ENCODE measurements around the gene GPI.

DNA sequence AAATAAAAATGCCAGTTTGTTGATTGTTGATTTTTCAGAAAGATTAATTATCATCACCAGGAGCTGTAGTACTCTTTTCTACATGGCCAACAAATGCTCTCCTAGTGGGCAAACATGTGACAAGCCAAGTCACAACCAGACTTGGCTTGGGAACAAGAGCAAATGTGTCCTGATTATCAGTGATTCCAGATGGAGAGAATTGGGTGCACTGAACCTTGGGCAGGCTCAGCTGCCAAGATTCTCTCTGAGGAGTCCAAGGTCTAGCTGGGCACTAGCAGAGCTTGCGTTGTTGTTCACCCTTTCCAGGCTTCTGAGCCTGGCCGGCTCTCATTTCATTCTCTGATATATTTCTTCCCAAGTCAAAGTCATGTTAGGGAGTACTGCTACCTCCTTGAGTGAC lies 27.3 kb upstream of the GPI start:
- TF ChIP-seq, protein P1, sequence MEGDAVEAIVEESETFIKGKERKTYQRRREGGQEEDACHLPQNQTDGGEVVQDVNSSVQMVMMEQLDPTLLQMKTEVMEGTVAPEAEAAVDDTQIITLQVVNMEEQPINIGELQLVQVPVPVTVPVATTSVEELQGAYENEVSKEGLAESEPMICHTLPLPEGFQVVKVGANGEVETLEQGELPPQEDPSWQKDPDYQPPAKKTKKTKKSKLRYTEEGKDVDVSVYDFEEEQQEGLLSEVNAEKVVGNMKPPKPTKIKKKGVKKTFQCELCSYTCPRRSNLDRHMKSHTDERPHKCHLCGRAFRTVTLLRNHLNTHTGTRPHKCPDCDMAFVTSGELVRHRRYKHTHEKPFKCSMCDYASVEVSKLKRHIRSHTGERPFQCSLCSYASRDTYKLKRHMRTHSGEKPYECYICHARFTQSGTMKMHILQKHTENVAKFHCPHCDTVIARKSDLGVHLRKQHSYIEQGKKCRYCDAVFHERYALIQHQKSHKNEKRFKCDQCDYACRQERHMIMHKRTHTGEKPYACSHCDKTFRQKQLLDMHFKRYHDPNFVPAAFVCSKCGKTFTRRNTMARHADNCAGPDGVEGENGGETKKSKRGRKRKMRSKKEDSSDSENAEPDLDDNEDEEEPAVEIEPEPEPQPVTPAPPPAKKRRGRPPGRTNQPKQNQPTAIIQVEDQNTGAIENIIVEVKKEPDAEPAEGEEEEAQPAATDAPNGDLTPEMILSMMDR (IDR thresholded peaks at IDR 0.05) = no peak
- no peak for TF ChIP-seq POLR2A (IDR thresholded peaks at IDR 0.05)

Measured in uterus (tissue), 2 donors.